ENCODE data around the gene PTPRK. TPM values are rescaled to one million over a fixed set of nuclear protein-coding genes. Genes with fewer than 3 reads are reported as not detected.

PTPRK gene
- total RNA-seq, 1 experiment from 2014 or later, result 69.4 TPM

DNA sequence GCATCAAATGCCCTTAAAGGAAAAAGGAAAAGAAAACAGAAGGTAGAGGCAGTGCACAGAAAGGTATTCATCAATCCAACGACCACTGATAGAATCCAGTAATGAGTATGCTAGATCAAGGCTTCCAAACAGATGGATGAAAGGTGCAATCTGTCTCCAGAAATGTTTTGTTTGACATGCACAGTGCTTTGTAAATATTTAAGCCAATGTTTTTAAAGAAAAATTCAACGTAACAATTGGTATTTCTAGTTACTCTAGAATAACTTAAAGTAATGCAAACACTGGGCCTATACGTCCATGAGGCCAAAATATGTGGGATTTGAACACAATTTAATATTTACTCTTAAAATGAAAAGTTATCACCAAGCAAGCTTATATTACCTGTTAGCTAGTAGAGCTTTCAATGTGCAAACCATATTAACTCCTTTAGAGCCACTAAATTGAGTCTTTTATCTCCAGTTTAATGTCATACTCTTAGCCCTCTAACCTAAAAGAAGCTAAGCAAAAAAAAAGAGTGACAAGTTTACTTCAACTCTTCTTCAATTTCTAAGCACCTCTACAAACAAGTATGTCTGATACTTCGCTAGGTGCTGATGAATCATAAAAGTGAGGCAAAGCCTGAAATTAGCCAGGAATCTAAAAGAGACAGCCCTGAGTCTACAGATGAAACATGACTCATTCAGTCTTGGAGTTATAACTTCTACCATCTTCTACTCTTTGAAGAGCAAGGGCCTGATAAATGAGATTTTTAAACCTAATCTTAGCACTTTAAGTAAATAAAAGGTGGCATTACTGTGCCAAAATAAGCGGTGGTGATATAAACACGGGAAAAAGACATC is 169.8 kb downstream of the PTPRK start:
- DNase-seq (ENCODE audit: low read depth), result peak; percentile 69

DNA sequence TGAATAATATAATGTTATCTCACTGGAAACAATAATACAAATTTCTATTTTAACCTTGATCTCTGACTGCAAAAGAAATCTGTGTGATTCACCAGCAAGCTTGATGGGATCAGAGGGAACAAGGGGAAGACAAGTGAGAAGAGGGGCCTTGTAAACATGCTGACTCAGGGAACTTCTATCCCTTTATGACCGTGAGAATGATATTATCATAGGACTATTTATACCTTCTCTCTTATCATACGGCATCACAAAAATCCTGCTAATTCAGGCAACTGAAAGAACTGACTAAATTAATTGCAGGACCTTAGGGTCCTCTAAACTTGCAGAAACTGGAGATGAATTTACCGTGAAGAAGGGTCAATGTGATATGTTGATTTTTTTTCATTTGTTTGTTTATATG is 173.3 kb downstream of the PTPRK start:
- no peak for DNase-seq (ENCODE audit: low read depth)

DNA sequence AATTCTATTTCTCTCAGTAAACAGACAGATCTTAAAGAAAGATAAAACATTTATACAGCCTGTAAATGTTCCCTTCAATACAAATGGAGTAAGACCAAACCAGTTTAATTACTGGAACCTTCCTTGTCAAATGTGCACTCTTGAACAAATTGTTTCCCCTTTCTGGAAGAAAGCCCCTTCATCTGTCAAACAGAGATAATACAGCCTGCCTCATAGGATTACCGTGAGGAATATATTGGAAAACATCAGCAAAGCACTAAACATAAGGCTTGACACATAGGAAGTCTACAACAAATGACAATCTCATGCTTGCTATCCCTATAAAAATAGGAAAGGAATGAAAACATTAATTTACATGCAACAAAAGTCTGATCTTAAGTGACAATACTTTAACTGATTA is 173.8 kb downstream of the PTPRK start:
- no peak for DNase-seq (ENCODE audit: low read depth)

DNA sequence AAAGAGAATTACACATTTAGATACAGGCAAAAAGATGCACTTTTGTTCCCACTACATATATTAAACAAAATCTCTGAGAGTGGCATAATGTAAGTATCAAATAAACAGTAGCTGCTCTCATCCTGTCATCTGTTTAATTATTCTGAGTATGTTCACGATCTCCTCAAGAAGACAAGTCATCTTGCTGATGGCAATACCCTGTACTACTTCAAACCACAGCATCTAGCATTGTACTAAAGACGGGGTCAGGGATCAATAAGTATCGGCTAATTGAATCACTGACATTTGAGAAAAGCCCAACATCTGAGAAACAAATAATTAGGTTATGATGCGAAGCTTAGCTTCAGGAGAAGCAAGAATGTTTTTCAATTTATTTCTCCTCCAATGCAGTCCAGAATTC is 175.1 kb downstream of the PTPRK start:
- DNase-seq (ENCODE audit: low read depth), result no peak

DNA sequence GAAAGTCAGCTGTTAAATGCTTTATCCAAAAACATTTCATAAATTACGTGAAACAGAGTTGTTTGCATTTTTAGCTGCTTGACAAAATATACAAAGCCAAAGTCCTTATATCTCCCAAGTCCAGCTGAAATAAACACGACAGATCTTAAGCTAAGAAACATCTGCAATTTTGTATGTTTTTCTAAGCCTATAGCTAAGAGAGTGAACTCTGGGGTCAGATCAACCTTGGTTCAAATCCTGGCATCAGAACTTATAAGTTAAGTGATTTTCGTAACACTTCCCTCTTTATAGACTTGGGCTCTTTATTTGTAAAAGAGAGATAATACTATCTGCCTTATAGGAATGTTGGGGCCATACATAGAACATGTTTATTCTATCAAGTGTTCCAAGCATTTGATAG is 176.7 kb downstream of the PTPRK start:
- no peak for DNase-seq (ENCODE audit: low read depth)

DNA sequence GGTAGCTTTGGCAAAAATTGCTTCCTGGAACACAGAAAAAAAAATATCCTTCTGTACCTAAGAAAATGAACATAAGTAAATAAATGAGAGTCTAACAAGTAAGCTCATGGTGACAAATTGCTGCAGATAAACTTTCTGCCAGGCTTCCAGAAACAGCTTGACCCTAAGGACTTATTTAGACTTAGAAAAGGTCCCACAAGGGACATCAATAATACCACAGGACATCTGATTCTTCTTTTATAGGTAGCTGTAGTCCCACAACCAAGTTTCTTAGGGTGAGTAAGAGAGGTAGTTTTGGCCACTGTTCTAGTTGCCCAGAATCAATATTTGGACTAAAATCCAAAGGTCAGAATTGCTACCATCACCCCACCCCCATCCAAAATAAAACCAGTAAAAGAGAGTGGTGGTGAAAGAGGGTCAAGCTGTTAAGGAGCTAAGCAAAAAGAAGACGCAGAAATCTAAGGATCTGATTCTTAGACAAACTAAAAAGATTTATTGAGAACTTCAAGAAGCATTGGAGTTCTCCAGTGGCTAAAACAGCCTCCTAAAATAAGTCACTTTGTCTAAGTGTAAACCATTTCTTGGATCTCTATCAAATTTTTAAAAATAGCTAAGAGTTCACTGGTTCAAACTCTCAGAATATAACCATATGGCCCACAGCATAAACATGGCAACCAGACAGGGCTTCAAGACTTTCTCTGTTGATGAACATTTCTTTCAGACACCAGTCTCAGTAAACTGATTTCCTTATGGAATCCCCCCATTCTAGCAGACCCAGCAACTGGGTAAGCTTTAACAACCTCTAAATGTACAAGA is 180.6 kb downstream of the PTPRK start:
- peak; percentile 10 for DNase-seq (ENCODE audit: low read depth)

DNA sequence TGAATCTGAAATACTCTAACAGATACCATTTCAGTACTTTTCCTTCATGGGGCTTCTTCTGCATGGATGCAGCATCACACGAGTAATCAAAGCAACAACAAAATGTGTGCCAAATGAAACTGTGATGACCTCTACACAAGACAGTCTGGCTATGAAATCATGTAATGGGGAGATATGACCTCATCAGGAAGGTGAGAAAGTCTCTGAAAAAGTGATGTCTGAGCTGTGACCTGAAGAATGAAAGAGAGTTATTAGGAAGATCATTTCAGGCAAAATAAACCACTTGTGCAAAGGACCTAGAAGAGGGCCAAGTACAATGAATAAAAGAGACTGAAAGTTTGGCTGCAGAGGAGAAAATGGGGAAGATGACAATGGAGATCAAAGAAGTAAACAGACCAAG is 182.8 kb downstream of the PTPRK start:
- DNase-seq (ENCODE audit: low read depth), result no peak

DNA sequence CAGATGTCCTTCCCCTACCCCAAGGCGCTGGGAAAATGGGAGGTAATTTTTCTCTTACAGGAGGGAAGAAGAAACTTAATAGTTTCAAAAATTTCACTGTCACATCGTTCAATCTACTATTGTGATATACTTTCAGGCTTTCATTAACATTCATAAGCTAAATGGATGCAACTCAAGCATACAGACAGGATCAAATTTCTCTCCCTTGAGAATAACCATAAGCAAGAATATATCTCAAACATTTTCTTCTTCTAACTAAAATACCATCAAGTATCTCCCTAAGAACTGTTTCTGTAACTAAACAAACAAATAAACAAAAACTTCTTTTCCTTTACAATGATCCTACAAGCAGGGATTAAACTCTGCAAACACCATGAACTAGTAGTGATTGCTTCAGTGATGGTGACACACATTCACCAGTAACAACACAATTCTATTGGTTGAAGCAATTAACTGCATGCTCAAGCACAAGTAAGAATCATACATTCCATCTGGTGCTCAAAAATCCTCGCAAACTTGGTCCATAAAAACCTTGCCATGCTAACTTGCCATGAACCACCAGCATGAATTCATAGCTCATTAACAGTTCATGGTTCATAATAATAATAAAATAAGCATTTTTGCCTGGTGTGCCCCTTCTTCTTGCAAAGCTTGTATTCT is 183.8 kb downstream of the PTPRK start:
- no peak for DNase-seq (ENCODE audit: low read depth)

DNA sequence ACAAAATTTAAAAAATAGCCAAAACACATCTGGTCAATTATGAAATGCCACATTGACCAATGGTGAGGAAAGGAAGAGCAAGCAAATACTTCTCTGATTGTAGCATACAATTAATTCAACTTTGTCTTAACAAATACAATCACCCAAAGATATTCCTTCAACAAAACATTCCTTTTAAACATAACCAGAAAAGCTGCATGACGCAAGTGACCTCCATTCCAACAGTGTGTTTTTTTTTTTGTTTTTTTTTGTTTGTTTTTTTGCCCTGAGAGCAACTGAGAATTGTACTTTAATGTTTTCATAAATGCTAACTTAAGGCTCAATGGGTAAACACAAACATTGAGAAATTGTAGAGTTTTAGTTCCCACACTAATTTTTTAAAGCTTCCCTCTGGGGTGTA is 184.4 kb downstream of the PTPRK start:
- DNase-seq (ENCODE audit: low read depth), result no peak

DNA sequence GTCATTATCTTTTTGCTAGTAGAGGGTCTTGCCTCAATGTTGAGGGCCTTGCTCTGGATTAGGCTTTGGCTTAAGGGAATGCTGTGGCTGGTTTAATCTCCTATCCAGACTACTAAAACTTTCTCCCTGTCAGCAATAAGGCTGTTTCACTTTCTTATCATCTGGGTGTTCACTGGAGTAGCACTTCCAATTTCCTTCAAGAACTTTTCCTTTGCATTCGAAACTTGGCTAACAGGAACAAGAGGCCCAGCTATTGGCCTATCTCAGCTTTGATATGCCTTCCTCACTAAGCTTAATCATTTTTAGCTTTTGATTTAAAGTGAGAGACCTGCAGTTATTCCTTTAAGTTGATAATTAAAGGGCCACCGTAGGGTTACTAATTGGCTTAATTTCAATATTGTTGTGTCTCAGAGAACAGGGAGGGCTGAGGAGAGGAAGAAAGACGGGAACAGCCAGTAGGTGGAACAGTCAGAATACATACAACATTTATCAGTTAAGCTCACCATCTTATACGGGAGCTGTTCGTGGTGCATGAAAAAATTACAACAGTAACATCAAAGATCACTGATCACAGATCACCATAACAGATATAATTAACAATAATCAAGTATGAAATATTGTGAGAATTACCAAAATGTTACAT is 186.7 kb downstream of the PTPRK start:
- no peak for DNase-seq (ENCODE audit: low read depth)

DNA sequence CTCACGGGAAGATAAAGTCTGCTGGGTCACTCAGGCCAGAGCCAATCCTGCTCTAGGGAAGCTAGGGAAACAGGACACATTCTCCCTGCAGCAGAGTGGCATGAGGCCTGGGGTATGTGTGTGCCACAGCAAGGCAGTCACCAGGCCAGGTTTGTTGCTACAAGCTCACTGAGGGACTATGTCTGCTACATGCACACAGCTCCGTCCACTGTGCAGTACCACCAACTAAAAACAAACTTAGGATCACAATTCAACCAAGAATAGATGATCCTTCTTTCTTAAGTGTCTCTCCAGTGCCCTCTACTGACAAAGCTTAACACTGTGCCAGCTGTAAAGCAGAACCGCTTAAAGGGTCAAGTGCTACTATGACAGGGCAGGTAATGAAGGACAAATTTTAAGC is 192.5 kb downstream of the PTPRK start:
- peak; percentile 39 for DNase-seq (ENCODE audit: low read depth)

DNA sequence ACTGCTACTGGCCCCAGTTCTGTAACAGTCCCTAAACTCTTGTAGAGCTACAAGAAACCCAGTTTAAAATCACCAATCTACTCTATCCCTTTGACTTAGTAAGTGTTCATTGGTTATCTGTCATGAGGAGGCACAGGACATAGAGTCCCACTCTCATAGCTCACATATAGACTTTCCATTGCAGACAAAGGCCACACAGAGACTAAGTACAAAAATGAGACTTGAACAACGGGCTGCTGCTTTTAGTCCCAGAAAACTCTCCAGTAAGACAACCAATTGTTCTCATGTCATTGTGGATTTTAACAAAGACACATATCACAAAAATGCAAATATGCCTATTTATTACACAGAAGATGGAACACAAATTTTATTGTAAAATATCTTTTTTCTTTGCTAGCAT is 197.4 kb downstream of the PTPRK start:
- no peak for DNase-seq (ENCODE audit: low read depth)

DNA sequence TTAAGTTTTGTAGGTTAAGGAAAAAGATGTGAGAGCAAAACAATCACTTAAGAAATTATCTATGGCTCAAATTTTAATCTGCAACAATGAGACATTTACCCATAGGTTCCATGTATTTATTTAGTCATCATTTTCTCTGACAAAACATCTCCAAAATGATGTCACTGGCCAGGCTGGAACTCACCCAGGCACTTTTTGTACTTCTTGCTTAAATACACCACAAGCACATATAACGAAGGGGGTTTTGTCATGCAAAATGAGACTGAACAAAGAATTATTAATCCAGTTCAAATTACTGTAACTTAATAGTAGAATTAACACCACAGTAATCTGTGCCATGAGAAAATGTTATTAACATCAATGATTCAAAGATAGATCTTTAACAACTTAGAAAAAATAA is 200.5 kb downstream of the PTPRK start:
- no peak for DNase-seq (ENCODE audit: low read depth)

DNA sequence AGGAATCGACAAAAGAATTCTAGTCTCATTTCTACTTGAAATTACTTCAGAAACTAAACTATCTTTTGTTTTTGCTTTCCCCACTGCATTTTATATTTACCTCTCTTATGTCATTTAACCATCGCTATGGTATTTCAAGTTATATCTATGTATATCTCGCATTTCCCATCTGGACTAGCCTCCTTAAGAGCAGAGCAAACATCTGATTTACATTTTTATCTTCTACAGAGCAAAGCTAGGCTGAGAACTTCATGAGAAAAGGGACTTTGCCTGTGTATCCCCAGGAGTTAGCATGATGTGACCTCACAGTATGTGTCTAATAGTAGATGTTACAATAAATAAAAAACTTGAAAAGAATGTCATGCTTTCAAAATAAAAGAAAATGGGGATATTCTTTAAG is 201.2 kb downstream of the PTPRK start:
- no peak for DNase-seq (ENCODE audit: low read depth)

DNA sequence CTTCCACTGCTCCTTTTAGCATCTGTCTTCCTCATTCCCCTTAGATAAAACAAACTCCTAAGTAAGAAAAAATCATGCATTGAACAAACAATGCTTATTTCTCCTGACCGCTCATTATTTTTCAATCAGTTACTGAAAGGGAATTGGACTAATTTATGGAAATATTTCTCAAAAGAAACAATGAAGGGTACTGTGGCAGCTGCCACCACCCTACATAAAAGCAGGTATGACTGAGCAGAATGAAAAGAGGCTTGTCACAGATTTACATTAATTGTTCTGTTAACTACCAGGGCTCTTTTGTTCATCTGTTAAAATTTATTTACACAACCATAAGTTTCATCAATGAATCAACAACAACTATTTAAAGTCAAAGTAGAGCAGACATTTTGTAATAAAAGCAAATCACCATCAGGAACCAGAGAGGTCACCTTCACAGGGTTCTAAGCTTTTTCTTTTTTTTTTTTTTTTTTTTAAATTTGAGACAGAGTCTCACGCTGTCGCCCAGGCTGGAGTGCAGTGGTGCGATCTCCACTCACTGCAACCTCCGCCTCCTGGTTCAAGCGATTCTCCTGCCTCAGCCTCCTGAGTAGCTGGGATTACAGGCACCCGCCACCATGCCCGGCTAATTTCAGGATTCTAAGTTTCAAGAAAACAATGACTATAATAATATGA is 204.0 kb downstream of the PTPRK start:
- DNase-seq (ENCODE audit: low read depth), result no peak

DNA sequence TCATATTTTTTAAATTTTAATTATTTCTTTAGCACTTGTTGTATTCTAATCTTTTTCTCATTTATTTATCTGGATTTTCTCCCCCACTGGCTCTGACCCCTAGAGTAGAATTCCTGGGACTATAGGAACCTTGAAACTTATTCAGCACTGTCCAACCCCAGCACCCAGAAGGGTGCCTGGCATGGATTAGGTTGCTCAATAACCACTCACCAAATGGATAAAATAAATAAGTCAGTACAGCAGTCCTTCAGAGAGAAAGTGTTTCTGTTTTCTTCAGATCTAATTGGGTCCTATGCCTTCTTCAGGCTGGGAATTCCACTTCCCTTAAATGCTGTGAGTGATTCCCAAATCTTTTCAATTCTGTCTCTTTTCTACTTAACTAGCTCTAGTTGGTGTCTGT is 206.2 kb downstream of the PTPRK start:
- no peak for DNase-seq (ENCODE audit: low read depth)

DNA sequence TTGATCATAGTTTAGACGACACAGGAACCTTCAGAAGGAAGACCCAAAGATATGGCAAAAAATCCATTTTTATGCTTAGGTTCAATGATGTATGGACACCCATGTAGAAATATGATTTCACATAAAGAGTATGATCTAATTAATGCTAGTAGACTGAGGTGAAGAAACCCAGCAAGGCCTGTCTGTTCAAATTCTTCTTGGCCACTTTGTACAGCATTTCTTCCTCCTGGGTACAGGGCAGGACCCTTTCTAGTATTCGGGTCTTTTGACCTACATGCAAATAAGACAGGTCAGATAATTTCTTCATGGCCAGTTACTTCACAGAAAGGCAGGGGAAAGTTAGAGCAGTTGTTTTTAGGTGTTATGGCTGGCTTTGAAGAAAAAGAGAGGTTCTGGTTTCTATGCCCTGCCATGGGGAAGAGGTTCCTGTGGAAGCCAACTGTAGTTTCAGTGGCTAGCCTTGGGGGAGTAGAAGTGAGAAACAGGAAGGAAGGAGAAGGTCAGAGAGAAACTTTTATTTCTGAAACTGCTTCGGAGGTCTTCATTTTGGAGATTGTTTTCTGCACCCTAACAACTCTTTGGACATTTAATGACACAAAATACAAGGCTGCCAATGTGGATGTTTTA is 208.3 kb downstream of the PTPRK start:
- DNase-seq (ENCODE audit: low read depth), result no peak

DNA sequence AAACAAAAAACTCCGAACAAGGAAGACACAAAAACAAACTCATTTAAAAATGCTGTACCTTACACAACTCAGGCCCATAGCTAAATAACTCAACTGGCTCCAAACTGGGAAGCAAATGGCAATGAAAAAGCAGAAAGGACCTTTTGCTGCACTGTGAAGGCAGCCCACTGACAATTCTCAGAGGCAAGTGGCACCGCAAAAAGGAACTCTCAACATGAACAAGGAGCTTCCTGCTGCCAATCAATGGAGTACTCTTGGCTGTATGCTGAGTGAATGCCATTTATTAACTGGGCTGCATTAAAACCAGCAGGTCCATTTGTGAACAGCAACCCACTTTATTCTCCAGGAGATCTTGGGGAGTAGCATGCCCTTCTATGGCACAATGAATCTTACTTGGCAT is 209.9 kb downstream of the PTPRK start:
- no peak for DNase-seq (ENCODE audit: low read depth)

DNA sequence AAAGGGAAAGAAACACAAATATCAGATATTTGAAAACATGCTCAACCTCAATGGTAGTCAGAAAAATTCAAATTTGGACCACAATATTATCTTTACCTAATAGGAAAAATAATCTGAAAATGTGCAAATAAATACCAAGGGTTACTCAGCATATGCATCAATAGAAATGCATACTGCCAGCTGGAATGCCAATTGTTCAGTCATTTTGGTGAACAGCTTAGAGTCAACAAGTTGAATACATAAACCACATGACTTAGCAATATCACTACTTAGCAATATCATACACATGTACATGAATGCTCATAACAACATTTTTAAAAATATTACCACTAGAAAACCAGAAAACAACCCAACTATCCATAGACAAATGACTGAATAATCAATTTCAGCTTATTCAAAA is 212.7 kb downstream of the PTPRK start:
- no peak for DNase-seq (ENCODE audit: low read depth)

DNA sequence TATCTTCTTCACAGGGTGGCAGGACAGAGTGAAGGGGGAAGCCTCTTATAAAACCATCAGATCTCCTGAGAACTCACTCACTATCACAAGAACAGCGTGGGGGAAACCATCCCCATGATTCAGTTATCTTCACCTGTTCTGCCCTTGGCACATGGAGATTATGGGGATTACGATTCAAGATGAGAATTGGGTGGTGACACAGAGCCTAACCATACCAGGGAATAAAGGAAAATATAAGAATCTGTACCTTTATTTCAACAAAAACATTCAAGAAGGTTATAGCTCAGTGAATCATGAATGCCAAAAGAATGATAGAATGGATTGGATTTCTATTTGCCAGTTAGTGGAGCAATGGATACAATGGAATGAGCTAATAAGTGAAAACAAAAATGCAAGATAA is 214.4 kb downstream of the PTPRK start:
- DNase-seq (ENCODE audit: low read depth), result no peak

DNA sequence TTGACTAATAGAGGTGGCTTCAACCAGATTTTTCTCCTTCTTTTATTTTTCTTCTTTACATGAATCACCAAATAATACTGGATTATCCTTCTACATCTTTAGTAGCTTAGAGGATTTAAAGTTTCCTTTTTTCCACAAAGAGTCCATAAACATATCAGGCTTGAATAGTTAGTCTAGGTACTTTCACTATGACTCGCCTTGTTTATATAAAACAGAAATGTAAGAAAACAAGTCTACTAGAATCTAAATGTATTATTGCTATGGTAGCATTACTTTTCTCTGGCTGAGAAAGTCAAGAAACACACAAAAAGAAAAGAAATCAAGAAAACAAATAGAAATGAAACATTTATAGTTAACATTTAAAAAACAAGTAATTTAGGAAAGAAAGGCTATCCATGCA is 215.2 kb downstream of the PTPRK start:
- no peak for DNase-seq (ENCODE audit: low read depth)
